ENCODE measurements around the gene GTSF1L. TPM values are rescaled to one million over a fixed set of nuclear protein-coding genes. Genes with fewer than 3 reads are reported as not detected.

The GTSF1L gene
- total RNA-seq, 2 donors from 2014 or later, result not detected

- DNase-seq (no peak), ATAC-seq (no peak)
- intact Hi-C loops (cut with DNase I), result loop anchor here in 1 of 2 donors (10.0 kb wide), 1 partner anchor 56 kb away; no protein-coding TSS in a partner anchor
Measured at GRCh38 chr20:43689165-43689564, 37.6 kb downstream of the GTSF1L start.

- no peak for DNase-seq
- intact Hi-C loops (cut with DNase I), result loop anchor here in 1 of 2 donors (10.0 kb wide), 1 partner anchor 58 kb away; no protein-coding TSS in a partner anchor
- ATAC-seq, result no peak
Measured at GRCh38 chr20:43686820-43687219, 40.0 kb downstream of the GTSF1L start.

- no peak for ATAC-seq
- intact Hi-C loops (cut with DNase I), result loop anchor here in 1 of 2 donors (10.0 kb wide), 1 partner anchor 62 kb away; no protein-coding TSS in a partner anchor
- no peak for DNase-seq
Measured at GRCh38 chr20:43682446-43682845, 44.4 kb downstream of the GTSF1L start.

GRCh38 chr20:43681991-43682410 is 44.8 kb downstream of the GTSF1L start:
- DNase-seq (no peak), ATAC-seq (peak in 1 of 2 donors; percentile 38)
- intact Hi-C loops (cut with DNase I), result loop anchor here in 1 of 2 donors (10.0 kb wide), 1 partner anchor 63 kb away; no protein-coding TSS in a partner anchor

GRCh38 chr20:43681468-43681942 is 45.3 kb downstream of the GTSF1L start:
- DNase-seq (no peak), ATAC-seq (peak in 1 of 2 donors; percentile 82)
- intact Hi-C loops (cut with DNase I), result loop anchor here in 1 of 2 donors (10.0 kb wide), 1 partner anchor 63 kb away; no protein-coding TSS in a partner anchor

GRCh38 chr20:43680981-43681380 is 45.8 kb downstream of the GTSF1L start:
- DNase-seq (no peak), ATAC-seq (no peak)
- intact Hi-C loops (cut with DNase I), result loop anchor here in 1 of 2 donors (10.0 kb wide), 1 partner anchor 64 kb away; no protein-coding TSS in a partner anchor

GRCh38 chr20:43676368-43676767 is 50.4 kb downstream of the GTSF1L start:
- ATAC-seq, result no peak
- DNase-seq, result no peak
- intact Hi-C loops (cut with DNase I), result no loop called here

Other genes with a start within 250 kb of the GTSF1L start
- gene L3MBTL1, start 219.3 kb downstream of the GTSF1L start, total RNA-seq, result 1 to 10 TPM; 3.3 to 5.5 TPM
- 10 to 100 TPM in 1 of 2 donors, 1 to 10 TPM in 1; 7.9 to 10.9 TPM for gene SGK2, start 168.0 kb downstream of the GTSF1L start, total RNA-seq
- gene IFT52, start 136.1 kb downstream of the GTSF1L start, total RNA-seq, result 10 to 100 TPM in 1 of 2 donors, 1 to 10 TPM in 1; 8.1 to 11.5 TPM
- 1 to 10 TPM in 1 of 2 donors, under 1 TPM in 1; 0.37 to 2.3 TPM for gene MYBL2, start 59.9 kb downstream of the GTSF1L start, total RNA-seq
- gene TOX2, start 187.8 kb upstream of the GTSF1L start, total RNA-seq, result 1 to 10 TPM in 1 of 2 donors, under 1 TPM in 1; 0.73 to 1.6 TPM